ENCODE data around the gene SLC17A9.

The SLC17A9 gene

GRCh38 chr20:62984666-62985443, 32.3 kb downstream of the SLC17A9 start:
- DNase-seq, result no peak

DNA sequence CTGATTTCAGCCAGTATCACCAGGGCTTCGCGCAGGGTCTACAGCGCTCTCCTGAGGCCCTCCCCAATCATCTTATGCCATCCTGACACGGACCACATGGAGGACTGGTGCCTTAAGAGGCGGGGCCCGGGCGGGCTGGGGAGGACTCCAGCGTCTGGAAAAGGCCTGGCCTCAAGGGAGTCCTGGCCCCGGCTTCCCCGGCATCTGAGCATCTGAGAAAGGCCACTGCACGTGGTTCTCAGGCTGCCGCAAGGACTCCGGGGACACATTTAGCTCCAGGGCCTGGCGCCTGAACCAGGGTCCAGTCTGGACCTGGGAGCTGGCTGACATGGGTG, 32.9 kb downstream of the SLC17A9 start:
- no peak for DNase-seq

- DNase-seq, result no peak
Observed at GRCh38 chr20:62986257-62986800, 33.8 kb downstream of the SLC17A9 start.

DNA sequence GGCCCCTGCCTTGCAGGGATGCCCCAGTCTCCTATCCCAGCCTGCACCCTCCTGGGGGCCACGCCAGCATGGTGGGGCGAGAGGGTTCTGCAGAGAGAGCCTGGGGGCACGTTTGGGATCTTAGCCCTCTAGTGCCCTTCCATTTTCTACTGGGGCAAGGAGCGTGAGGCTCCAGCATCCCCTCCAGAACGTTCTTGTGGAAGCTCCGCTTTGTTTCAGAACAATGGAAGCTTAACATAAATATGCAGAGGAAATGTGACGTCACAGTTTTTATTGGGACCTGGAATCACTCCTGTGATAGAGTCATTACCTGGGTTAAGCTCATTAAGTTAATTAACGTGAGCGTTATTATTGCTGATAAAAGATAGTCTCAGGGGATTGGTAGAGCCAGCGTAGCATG, 34.6 kb downstream of the SLC17A9 start:
- DNase-seq, result no peak

DNA sequence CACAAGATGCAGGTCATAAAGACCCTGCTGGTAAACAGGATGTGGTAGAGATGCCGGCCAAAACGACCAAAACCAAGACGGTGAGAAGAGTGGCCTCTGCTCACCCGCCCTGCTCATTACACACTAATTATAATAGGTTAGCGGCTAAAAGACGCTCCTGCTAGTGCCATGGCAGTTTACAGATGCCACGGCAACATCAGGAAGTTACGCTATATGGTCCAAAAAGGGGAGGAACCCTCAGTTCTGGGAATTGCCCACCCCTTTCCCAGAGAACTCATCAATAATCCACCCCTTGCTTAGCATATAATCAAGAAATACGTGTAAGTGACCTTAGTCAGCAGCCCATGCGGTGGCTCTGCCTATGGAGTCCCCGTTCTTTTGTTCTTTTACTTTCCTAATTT, 36.7 kb downstream of the SLC17A9 start:
- no peak for DNase-seq

GRCh38 chr20:62990306-62990825, 37.9 kb downstream of the SLC17A9 start:
- no peak for DNase-seq

DNA sequence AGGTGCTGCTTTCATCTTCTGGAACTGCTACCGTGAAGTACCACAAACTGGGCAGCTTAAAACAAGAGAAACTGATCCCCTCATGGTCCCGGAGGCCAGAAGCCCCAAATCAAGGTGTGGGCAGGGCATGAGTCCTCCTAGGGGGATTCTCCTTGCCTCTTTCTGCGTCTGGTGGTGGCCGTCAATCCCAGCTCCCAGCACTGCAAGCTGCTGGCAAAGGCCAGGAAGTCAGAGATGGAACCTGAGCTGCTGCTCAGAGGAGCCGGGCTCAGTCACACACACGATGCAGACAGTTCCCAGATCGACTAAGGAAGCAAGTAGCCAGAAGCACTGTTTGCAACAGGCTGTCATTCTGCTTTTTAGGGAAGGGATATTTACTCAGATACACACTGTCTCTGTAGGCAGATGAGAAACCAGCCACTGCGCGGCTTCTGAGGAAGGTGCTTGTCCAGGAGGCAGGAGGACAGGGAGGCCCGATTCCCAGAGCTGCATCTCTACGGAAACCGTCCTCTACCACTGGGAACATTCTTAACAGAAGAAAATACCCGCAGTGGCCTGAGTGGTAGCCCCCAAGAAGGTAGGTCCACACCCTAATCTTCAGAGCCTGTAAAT, 38.8 kb downstream of the SLC17A9 start:
- no peak for DNase-seq

- no peak for DNase-seq
Observed at GRCh38 chr20:62991863-62992262, 39.4 kb downstream of the SLC17A9 start.

- no peak for DNase-seq
Observed at GRCh38 chr20:62993856-62994494, 41.5 kb downstream of the SLC17A9 start.

DNA sequence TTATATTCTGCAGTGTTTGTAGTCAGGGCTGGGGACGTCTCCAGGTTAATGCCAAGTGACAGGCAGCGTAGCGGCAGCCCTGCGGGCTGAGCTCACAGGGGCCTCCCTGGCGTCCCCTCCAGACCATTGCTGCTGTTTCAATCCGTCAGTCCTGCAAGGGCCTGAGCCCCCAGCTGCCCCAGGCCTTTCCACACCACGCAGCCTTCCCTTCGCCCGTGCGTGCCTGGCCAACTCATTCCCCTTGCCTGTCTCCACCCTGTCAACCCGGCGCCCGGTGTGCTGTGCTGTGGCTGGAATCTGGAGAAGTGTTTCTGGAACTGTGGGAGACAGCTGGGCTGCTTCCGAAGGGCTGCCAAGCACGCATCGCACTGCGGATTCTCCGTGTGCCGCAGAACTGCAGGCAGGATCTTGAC, 42.4 kb downstream of the SLC17A9 start:
- DNase-seq, result no peak

DNA sequence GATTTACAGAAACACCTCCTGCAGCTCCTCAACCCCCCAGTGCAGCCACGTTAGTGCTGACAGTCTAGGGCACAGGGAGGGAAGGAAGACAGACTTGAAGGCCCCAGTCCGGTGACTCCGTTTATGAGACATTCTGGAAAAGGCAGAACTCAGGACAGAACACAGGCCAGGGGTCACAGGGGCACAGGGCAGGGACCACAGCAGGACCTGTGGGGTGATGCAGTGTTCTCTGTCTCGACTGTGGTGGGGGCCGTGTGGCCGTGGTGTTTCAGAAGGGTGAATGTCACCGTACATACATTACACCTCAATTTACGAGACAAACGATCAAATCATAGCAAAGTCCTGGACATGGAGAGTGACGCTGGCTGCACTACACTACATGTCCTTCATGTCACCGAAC, 43.0 kb downstream of the SLC17A9 start:
- DNase-seq, result no peak

DNA sequence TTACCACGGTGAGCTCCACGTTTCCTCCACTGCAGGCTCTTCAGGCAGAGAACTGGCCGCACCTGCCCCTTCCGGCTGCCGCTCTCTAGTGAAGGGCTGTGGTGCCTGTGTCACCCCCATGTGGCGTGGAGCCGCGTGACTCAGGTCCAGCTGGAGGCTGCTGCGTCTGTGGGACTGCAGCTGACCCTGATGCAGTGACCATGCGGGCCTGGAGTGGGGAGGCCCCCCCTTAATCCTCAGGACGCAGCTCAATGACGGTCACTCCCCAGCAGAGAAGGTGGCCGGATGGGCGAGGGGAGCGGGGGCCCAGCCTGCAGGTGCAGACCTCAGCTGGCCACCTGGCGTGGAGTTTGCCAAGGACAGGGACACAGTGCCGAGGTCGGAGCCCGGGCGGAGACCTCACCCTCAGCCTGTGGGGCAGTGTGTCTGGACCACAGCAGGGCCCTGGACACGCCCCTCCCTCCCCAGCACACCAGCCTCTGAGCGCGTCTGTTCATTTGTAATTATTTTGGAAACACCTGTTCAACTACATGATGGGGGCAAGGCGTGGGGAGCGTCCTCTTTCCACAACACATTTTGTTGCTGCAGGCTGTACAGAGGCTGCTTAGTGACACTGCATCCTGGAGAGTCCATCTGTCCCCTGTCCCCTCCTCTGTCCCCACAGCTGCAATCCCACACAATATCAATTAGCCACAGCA, 43.5 kb downstream of the SLC17A9 start:
- DNase-seq, result no peak

GRCh38 chr20:62996596-62996982, 44.1 kb downstream of the SLC17A9 start:
- no peak for DNase-seq

DNA sequence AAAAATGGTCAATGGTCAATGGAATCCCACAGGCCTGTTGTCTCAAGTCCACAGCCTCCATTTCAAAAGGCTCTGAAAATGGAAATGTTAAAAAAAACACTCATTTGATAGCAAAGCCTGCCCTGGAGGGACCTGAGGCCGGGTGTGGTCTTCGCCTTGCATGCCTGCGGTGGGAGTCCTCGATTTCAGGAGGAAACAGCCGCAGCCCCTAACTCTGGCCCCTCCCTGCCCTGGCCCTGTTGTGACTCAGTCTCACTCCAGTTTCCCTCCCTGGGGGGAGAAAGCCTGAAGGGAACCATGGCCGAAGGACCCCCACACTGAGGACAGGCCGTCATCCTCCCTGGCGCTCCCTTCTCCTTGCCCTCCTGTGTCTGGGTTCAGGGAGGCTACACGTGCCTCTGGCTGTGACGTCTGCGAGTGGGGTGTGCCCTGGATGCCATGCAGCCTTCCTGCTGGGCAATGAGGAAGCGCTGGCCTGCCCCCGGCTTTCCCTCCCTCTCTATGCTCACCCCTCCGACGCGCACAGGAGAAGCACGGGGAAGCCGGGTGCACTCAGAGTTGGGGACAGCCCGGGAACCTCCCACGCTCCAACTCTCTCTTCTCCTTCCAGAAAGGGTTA, 45.0 kb downstream of the SLC17A9 start:
- DNase-seq, result peak; percentile 73 to 95 (median 90)

DNA sequence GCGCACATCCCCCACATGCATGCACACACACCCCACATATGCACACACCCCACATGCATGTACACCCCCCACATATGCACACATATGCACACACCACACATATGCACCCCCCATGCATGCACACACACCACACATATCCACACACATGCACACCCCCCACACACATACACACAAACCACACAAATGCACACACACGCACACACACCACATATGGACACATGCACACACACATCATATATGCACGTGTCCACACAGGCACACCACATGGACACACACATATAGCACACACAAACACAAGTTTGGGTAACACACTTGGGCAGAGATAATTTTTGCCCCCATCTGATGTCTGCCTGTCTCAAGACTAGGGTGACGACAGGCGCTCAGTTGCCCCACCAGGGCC, 45.9 kb downstream of the SLC17A9 start:
- no peak for DNase-seq

DNA sequence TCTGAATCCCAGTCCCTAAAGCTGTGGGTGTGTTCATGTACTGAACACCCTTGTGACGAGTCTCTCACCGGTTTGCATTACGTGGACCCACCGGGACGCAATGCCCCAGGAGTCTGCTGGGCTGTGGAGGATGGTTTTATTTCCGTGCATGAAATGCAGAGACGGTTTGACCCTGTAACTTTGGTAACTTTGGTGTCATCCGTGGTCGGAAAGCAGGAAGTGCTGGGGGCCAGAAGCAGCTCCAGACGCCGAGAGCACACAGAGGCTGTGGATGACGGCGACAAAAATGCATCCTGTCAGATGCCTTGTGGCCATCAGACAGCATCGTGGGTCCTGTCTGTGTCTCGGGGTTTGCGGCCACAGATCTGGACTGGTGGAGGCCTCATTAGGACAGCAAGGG, 47.1 kb downstream of the SLC17A9 start:
- DNase-seq, result peak in 2 of 4 experiments; percentile 24 to 53

DNA sequence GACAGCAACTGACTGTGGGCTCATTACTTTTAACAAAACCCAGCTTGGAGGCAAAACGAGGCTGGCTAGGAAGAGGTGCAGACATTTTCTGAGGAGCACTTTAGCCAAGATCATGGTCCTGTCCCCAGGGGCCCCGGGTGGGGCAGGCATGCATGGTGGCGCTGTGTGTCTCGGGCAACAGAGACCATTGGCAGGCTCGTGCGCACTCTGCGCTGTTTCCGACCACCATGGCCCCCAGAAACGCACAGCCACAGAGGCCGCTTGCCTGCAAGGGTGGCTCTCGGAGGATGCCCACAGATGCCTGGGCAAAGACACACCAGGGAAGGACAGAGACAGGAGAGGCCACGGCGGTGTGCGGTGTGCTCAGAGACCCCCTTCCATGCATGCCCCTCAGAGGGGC, 47.5 kb downstream of the SLC17A9 start:
- no peak for DNase-seq

DNA sequence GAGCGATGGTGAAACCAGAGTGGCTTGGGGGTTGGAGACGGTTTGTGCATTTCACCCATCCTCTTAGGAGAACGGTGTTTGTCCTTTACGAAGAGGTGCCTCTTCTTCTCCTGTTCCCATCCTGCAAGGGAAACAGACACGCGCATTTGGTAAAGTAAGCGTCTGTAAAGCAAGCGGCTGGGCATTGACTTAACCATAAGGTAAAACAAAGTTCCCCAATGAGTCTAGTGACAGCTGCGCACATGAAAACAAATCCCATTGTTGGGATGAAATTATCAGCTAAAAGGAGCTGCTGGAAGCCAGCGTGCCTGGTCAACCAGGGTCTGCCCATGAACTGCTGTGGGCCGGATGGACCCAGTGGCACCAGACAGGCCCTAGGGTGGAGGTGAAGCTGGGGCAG, 48.4 kb downstream of the SLC17A9 start:
- no peak for DNase-seq

- no peak for DNase-seq
Observed at GRCh38 chr20:63002511-63002910, 50.0 kb downstream of the SLC17A9 start.

DNA sequence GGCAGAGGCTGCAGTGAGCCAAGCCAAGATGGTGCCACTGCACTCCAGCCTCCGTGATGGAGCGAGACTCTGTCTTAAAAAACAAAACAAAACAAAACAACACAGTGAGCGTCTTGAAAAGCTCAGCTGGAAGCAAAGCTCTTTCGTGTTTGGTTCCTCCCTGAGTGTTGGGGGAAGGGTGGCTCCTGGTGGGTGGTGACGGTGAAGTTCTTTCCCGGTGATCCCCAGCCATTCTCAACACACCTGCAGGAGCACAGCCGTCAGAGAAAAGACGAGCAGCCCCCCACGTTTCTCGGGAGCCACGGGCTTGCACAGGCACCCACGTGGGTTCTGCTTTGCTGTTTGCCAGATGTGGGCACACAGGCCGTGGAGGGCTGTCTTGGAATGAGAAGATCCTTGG, 51.0 kb downstream of the SLC17A9 start:
- no peak for DNase-seq

DNA sequence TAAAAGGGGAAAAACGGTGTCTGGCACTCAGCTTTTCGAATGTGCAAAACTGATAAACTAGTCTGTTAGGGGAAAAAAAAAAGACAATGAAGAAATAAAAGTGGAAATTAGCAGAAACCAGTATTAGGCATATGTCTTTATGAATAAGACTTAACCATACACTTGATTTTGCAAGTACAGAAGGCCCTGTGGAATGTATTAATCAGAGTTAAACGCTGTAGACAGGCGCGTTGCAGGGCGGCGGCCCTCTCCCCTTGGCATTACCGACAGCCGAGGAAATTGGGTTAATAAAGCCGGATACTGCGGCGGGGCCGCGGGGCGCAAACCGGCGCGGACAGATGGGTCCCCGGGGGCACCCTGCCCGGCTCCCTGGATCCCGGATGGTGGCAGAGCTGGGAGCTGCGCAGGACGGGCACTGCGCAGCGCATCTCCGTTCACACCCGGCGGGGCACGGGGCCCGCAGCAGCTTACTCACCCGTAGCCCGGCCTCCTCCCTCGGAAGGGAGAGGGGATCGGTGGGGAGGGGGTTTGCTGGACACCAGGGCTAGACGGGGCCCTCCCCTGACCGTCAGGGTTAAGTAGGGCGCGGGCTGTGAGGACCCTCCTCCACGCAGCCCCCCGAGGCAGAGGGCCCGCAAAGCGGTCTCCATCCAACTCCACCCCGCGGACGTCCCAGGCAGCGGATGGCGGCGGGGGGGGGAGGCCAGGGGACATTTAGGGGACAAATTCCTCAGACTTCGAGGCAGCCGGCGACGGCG, 52.3 kb downstream of the SLC17A9 start:
- DNase-seq, result no peak

- DNase-seq, result no peak
Observed at GRCh38 chr20:63005365-63005861, 52.9 kb downstream of the SLC17A9 start.

All from suppressor macrophage (primary cell).